HG03558 (cell line): ENCODE data around the gene TNIK.
"Not testable (repeated sequence)": the region's sequence is repeated elsewhere in the genome, so short reads cannot be mapped to it uniquely, and the experiment has no call there.

Experiments
- ATAC-seq: cut with Tn5 transposase; IDR thresholded peaks from one replicate; pipeline ENCODE4 v1.9.1; 2021; ENCODE audit warnings: moderate number of reproducible peaks; ENCODE audit not compliant: unreplicated experiment; ENCODE audit errors: extremely low read depth

Gene TNIK

DNA sequence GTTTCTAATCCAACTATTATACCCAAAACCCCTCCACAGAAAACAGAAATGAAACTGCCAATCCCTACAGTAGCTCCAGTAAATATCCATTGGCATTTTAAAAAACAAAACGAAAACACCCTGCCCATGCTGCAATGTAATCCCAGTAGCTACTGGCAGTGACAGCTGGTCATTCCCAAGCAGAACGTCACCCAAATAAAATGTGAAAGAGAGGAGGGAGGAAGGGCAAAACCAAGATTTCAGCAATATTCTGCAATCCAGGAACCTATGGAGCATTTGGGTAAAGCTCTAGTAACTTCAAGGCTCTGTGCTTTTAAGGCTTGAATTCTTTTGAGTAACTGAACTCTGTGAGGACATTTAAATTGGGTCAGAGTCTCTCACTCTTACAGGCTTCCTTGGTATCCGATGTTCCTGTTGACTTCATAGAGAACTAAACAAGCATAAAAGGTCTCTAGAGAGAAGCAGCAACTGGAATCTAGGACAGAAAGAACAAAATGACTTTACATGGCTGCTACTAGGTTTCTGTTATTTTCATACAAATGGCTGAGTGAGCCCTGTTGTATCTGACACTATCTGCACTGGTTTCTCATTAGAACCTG lies 136.2 kb downstream of the TNIK start:
- ATAC-seq: no peak

DNA sequence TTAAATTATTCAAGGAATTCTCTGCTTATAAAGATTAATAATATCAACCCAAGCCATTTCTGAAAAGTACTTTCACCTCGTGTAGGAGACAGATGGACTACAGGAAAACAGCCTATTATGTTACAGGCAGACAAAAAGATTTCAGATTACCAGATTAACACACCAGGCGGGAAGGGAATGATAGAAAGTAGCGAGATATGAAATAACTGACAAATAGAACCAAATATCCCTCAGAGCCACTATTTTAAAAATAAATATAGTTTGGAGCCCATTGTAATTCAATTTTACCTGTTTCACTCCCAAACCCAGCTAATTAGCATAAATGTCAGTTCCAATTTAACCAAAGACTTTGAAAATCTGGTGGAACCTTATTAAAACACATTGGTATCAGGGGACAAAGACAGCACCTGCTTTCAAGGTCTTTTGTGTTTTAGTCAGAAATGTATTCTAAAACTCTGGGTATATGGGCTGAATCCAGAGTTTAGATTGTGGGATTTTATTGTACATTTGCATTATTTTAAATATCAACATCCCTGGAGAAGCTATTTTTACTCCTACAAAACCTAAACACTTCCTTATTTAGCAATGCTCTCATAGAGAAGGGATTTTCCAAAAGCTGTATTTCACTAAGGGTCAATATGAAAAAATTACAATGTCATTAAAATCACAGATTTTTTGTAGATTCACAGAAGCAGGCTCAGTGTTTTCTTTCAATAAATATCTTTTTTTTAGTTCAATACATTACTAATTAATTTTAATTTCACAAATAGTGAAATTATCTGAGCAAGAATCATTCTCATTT lies 138.4 kb downstream of the TNIK start:
- no peak for ATAC-seq

DNA sequence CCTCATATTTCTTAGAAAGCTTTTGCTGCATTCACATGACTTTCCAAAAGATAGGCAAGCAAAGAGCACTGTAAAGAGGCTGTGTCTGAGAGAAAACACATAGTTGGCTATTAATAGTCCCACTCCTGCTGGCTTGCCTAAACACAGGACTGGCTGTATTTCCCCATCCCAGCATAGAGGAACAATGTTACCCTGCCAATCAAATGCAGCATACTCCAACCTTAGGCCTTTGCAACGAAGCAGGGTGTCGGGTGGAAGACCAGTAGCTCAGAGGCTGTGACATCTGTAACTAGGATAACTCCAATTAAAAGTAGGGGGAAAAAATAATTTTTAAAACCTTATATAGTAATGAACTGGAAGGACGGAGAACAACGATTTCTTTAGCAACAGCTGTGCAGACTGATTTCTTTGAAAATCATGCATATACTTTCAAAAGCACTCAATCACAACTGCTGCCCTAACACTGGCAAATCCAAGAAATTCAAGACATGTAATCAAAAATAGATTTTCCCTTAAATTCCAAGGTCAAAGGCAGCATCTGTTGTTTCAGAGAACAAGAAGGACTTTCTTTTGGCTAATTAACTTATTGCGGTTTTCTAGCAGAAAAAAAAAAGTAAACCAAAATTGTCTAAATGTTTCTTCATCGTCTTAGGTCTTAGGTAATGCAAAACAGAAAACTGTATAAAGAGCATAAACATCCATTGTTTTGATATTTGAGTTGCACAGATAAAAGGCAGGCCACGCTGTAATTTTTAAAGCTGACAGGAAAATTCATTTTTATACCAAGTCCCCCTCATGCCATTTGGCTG lies 139.3 kb downstream of the TNIK start:
- ATAC-seq: no peak

DNA sequence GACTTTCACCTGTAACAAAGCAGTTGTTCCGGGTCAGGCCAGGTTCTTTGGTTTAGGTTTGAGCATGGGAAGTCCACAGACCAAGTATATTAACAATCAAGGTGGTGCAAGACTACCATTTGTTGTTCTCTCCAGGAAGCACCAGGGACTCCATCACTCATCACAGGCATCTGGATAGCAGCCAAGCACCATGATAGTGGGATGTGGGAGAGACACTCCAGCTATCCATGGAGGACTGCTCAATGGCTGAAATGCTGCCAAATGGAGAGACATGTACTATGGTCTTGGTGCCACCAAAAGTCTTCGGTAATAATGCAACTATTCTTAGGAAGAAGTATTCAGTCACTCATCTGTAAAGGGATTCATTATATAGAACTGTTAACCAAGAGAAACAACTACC lies 143.0 kb downstream of the TNIK start:
- ATAC-seq: no peak

DNA sequence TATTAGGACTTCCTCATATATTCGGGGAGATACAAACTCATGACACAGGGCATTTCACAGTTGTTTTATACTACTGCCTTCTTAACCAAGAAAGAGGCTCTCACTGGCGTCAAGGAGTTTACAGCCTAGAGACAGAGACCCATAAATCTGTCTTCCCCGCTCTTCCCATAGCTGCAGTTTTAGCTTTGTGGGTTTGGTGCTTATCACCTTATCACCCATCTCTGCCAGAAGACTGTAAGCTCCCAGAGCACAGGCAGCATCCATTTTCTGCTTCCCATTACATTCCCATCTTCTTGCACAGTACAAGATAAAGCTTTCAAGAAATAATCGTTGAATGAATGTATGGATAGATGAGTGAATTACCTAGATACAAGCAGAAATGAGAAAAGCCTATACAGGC lies 144.3 kb downstream of the TNIK start:
- ATAC-seq: no peak

DNA sequence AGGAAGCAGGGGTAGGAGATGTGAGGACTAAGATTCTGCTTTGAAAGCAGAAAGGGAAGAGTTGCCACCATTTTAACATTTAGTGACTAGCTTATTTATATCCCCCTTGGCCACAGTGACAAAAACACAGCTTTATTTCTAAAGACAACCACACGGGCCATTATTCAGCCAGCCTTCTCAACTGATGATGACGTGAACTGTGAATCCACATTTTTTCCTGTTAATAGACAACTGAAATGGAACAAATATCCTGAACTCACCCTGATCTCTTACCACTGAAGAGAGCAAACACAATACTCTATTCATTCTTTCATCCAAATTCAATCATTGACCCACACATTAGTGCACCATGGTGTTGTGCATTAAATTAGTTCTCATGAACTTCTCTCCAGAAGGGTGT lies 145.1 kb downstream of the TNIK start:
- ATAC-seq: no peak

DNA sequence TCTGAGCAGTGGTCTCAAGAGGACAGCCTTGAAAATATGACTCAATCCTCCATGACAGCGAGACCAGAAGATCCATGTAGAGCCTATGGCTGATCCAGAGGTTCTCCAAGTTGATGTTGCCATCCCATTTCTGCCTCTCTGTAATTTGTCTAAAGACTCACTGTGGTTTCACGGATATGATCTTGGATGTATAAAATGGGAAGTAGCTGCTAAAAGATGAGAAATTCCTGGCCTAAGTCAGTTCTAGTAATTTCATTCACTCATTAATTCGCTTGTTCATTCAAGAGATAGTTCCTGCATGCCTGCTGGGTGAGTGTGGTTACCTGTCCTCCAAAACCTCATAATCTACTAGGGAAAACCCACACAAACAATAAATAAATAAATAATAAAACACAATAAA lies 145.9 kb downstream of the TNIK start:
- no peak for ATAC-seq

DNA sequence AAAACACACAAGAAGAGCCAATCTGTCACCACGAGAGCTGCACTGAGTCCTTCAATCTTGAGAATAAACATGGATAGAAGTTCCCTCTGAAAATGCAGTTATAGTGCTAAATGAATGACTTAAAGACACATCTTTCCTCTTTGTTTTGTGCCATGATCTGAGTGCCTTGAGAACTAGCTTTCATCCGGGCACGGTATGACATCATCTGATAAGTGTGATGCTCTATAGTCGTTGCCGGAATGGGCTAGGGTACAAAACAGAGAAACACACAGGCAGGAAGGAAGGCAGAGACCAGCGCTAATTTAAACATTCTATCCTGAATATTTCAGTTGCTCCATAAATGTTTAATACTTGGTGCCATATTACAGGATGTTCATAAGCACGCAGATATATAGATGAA lies 146.5 kb downstream of the TNIK start:
- ATAC-seq: no peak

DNA sequence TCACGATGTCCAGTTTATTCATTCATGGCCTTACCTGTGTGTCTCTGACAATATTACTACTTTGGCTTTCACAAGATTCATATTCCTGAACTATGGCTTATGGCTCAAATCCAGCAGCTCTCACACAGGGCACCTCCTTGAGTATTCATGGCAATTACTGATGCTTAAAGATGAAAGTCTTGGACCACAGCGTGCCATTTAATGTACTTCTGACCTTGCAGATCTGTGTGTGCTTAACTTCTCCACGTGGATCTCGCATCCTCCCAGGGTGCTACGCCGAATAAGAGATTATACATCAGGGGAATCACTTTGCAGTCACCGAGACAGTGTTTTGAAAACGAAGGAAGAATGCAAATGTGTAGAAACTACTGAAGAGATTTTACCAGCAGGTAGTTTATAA lies 147.5 kb downstream of the TNIK start:
- ATAC-seq: no peak

DNA sequence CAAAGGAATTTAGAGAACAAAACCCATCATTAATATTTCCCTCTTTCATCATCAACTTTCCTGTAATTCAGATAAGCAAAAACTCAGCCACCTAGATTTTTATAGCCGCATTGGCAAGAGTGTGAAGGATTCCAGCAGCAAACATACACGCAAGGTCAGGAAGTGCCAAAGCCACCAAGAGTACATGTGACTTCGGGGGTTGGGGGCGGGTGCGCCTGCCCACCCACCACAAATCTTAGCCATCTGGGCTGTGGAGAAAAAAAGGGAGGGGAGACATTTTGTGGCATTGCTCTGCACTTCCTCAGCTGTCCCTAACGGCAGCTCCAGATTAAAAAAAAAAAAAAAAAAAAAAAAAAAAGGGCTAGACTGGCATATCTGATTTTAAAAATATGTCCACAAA lies 148.4 kb downstream of the TNIK start:
- no peak for ATAC-seq

DNA sequence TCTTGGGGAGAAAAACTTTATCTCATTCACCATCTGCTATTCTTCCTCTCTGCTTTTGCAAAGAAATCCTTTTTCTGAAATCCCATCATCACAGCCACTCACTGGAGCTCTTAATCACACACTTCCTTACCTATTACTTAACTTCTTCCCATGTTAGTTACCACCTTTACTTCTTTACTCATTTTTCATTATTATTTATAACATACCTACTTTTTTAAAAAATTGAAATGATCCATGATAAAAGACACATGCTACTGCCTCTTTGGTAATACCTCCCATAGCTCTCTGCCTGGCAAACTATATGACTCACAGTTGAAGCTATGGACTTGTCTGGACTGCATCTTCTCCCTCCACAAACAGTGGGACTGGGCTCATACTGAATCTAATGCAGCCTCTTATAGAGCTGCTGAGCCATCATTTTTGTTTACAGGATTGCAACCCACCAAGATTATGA lies 150.3 kb downstream of the TNIK start:
- ATAC-seq: no peak

DNA sequence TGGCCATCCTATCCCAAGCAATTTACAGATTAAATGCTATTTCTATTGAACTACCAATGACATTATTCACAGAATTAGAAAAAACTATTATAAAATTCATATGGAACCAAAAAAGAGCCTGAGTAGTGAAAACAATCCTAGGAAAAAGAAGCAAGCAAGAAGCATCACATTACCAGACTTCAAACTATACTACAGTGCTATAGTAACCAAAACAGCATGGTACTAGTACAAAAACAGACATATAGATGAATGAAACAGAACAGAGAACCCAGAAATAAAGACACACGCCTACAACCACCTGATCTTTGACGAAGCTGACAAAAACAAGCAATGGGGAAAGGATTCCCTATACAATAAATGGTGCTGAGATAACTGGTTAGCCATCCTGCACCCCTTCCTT lies 152.2 kb downstream of the TNIK start:
- no peak for ATAC-seq

DNA sequence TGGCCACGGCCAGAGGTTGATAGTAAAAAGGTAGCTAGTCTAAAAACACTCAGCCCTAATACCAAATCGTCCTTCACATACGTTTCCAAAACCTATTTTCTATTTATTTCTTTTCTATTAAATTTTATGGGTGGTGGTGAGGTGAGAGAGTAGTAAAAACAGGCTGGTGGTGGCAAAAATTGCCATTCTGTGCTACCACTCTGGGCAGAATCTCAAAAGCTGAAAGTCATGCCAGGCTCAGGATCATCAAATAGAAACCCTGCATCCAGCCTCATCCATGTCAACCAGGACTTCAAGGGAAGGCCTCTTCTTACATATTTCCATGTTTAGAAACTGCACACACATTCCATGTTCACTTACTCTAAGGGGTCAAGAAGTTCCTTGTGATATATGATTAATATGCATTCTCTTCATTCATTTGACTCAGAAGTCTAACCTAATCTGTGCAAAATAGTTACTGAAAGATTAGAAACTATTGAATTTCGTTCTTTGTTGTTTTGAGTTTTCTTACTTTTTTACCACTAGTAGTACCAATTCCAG lies 153.1 kb downstream of the TNIK start:
- ATAC-seq: no peak

DNA sequence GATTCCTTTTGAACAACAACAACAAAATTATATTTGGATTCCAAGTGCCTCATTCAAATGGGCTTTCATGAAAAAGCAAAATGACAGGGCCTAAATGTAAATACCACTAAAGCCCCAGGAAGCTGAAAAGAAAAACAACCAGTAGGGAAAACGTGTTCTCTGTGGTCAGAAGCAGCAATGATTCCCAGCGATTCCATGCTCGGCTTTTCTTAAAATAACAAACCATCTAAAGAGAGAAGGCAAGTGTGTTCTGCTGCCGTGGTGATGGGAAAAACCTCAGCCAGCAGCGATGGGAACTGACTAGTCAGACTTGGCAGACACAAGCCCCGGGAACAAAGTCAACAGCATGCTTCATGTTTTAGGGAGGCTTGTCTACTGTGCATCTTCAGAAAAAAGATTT lies 153.6 kb downstream of the TNIK start:
- no peak for ATAC-seq

DNA sequence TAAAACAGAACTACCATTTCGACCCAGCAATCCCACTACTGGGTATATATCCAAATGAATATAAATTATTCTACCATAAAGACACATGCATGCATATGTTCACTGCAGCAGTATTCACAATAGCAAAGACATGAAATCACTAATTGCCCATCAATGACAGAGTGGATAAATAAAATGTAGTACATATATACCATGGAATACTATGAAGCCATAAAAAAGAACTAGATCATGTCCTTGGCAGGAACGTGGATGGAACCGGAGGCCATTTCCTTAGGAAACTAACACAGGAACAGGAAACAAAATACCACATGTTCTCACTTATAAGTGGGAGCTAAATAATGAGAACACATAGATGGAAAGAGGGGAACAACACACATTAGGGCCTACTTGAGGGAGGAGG lies 154.4 kb downstream of the TNIK start:
- not testable (repeated sequence) for ATAC-seq

DNA sequence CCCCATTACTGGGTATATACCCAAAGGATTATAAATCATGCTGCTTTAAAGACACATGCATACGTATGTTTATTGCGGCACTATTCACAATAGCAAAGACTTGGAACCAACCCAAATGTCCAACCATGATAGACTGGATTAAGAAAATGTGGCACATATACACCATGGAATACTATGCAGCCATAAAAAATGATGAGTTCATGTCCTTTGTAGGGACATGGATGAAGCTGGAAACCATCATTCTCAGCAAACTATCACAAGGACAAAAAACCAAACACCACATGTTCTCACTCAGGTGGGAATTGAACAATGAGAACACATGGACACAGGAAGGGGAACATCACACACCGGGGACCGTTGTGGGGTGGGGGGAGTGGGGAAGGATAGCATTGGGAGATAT lies 155.7 kb downstream of the TNIK start:
- ATAC-seq: not testable (repeated sequence)

DNA sequence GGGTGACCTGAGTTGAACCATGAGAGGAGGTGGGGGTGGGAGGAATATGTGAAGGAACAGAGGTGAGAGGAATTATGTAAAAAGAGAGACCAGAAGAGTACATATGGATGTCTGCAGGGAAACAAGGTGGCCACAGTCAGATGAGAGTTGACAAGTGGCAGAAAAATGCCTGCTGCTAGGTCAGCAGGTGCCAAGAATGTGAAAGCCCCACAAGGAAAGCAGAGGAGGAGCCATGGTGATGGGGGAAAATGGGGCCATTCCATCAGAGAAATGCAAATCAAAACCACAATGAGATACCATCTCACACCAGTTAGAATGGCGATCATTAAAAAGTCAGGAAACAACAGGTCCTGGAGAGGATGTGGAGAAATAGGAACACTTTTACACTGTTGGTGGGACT lies 156.2 kb downstream of the TNIK start:
- ATAC-seq: not testable (repeated sequence)

DNA sequence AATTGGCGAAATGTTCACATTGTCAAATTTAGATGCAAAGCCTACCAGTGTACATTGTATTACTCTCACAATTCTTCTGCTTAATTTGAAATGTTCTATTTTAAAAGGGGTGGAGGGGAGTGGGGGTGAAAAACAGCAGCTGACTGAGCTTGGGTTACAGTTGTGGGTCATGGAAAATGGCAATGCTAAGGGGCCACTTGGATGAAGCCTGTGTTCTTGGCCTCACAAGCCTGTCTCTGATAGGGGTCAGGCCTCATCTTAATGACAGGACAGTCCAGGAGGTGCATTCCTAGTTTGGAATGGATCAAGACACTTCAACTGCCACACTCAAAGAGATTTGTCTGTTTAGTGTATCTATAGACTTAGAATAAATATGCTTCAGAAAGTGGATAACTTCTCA lies 158.2 kb downstream of the TNIK start:
- no peak for ATAC-seq

DNA sequence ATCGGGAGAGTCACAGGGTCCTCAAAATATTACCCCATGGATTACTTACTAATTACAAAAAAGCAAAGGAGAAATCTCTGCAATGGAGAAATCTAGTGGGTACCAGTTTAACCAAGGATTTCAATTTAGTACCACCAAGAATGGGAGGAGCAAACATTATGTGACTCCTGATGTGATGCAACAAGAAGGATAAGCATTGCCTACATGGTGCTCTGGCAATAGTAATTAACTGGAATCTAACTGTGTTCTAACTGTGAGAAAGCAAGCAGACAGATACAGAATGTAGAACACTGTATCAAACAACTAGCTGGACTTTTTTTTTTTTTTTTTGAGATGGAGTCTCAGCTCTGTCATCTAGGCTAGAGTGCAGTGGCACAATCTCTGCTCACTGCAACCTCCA lies 159.2 kb downstream of the TNIK start:
- no peak for ATAC-seq

DNA sequence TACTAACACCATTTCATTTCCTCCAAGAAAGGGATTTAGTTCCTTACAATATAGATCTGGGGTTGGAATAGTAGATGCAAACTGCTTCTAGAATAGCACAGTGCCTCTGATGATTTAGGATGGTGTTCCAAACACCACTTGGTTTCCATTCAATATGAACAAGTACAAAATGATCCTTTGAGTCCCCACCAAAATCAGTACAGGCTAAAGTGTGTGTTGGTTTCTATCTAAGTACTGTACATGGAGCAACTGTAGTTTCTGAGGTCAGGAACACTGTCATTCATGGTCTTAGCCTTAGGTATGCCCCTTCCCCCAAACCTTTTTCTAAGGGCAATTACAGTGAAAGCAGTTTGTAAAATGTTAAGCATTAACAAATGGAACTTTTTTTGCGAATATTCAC lies 162.3 kb downstream of the TNIK start:
- no peak for ATAC-seq

DNA sequence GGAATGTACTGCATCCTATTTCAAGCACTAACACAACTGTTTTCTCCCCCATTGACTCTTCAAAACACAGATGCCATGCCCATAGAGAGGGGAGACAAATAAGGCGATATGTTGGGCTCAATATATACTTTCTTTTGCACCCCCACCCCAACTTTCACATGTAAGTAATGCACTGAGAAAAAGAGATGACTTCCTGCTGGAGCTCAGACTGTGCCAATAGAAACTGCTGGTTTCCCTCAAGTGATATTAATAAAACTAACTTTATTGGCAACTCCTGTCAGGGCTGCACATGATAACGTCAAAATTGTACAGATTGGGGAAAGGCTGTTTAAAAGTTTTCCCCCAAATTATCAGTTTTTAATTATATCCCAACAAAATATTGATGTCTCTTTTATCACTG lies 163.0 kb downstream of the TNIK start:
- no peak for ATAC-seq
